Neutrophil (primary cell): ENCODE measurements around the gene PGM3.

ENCODE experiments used
- H3K27ac ChIP-seq: fragments of 200-600 bp; sonication (generic); 2 replicates; pipeline ENCODE4 v1.5.1; 2016; ENCODE audit warnings: mild to moderate bottlenecking, moderate library complexity
- H3K27me3 ChIP-seq: fragments of 200-600 bp; sonication (generic); 2 replicates; pipeline ENCODE4 v1.6.0; 2016; ENCODE audit warnings: mild to moderate bottlenecking
- H3K36me3 ChIP-seq: fragments of 200-600 bp; sonication (generic); 2 replicates; pipeline ENCODE4 v1.5.1; 2017
- H3K4me1 ChIP-seq, 2 experiments: fragments of 200-600 bp in 1 of 2; sonication (generic) in 1 of 2; 1 replicate in 1 of 2; 2 replicates in 1 of 2; pipeline versions ENCODE4 v1.5.1 to v1.6.1; 2013 to 2016; ENCODE audit warnings: low read depth in 1 of 2, low read length in 1 of 2, mild to moderate bottlenecking in 1 of 2, moderate library complexity in 1 of 2; ENCODE audit not compliant: control insufficient read depth in 1 of 2, insufficient read depth in 1 of 2
- H3K4me3 ChIP-seq, 2 experiments: fragments of 200-600 bp in 1 of 2; sonication (generic) in 1 of 2; 1 replicate in 1 of 2; 2 replicates in 1 of 2; pipeline ENCODE4 v1.5.1; 2013 to 2016; ENCODE audit warnings: low read depth in 1 of 2, low read length in 1 of 2, mild to moderate bottlenecking in 1 of 2, moderate library complexity in 1 of 2
- H3K9me3 ChIP-seq: fragments of 200-600 bp; sonication (generic); 2 replicates; pipeline ENCODE4 v1.5.1; 2016
- CTCF ChIP-seq: fragments of 200-600 bp; sonication (generic); IDR thresholded peaks from 2 replicates; pipeline ENCODE4 v1.5.1; 2016; ENCODE audit warnings: antibody characterized with exemption

Gene PGM3

GRCh38 chr6:83180426-83180950 lies 12.6 kb downstream of the PGM3 start:
- Histone ChIP-seq H3K9me3 (no peaks in the 10 kb centered on the region), H3K27ac (no peak overlapping the region), H3K36me3 (peaks cover 60% of the 10 kb centered on the region), H3K4me1 (no peaks in the 10 kb centered on the region), H3K27me3 (no peaks in the 10 kb centered on the region), H3K4me3 (no peak overlapping the region)
- TF ChIP-seq CTCF = no peak

GRCh38 chr6:83176246-83176645 lies 16.8 kb downstream of the PGM3 start:
- H3K36me3 ChIP-seq = peaks cover 76% of the 10 kb centered on the region

DNA sequence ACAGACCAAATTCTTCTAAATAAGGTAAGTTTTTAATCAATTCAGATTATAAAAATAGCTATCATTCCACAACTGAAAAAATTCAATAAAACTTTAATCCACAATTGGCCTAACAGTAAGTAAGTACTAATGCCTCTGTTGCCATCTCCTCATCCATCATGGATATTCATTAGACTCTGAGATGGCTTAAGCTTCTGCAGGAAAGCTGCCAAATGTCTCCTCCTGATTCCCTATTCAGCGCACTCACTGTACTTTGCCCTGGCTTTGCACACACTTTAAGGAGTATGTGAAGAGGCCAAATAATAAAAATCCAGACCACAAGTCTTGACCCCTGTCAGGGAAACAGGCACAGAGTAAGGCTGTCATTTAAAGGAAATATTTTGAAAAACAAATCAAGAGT lies 23.6 kb downstream of the PGM3 start:
- TF ChIP-seq CTCF = no peak
- no peak overlapping the region for H3K27ac ChIP-seq
- H3K36me3 ChIP-seq = peaks cover 94% of the 10 kb centered on the region
- H3K4me3 ChIP-seq = no peak overlapping the region
- no peaks in the 10 kb centered on the region for H3K27me3 ChIP-seq
- H3K4me1 ChIP-seq = no peaks in the 10 kb centered on the region
- no peaks in the 10 kb centered on the region for H3K9me3 ChIP-seq

More at GRCh38 chr6:83176246-83176645, 16.8 kb downstream of the PGM3 start:
- no peak overlapping the region for H3K27ac ChIP-seq
- TF ChIP-seq CTCF = no peak
- no peaks in the 10 kb centered on the region for H3K4me1 ChIP-seq
- H3K9me3 ChIP-seq = no peaks in the 10 kb centered on the region
- H3K27me3 ChIP-seq = no peaks in the 10 kb centered on the region
- no peak overlapping the region for H3K4me3 ChIP-seq

DNA sequence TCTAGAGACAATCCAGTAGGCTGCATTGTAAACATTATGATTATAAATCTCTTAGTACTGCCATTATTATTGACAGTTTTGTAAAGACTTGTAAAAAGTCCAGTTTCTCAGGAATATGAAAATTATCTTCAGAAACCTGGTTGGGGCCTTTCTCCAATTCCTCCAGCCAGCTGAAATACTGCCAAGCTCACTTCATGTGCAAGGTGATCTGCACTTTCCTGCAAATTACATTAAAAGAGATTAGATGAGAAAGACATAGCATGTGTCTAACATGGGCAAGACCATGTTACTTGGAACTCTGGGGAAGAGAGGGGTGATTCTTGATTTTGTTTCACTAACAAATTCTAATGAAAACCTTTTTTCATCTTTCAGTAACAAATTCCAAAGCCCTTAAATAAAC lies 24.0 kb downstream of the PGM3 start:
- no peak overlapping the region for H3K4me3 ChIP-seq
- no peaks in the 10 kb centered on the region for H3K4me1 ChIP-seq
- H3K36me3 ChIP-seq = peaks cover 92% of the 10 kb centered on the region
- no peak overlapping the region for H3K27ac ChIP-seq
- H3K27me3 ChIP-seq = no peaks in the 10 kb centered on the region
- H3K9me3 ChIP-seq = no peaks in the 10 kb centered on the region
- TF ChIP-seq CTCF = no peak

DNA sequence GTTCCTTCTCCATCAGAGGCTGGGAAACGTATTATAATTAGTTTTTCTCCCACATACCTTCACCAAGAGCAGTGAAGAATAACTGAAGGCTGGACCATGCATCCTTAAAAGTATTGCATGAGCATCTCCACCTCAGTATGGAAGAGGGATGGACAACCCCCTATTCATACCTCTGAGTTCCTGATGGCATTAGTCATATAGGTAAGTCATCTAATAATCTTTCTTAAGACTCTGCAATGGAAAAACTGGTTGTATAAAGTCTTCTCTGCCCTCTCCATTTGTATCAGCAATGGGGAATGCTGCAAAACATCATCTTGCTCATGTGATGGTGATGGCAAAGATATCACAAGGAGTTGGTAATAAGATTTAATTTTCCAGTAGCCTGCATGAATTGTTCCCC lies 24.5 kb downstream of the PGM3 start:
- Histone ChIP-seq H3K27ac (no peak overlapping the region), H3K36me3 (peaks cover 89% of the 10 kb centered on the region)

More for the DNA sequence above, 24.5 kb downstream of the PGM3 start:
- Histone ChIP-seq H3K4me3 (no peak overlapping the region), H3K9me3 (no peaks in the 10 kb centered on the region), H3K4me1 (no peaks in the 10 kb centered on the region), H3K27me3 (no peaks in the 10 kb centered on the region)
- TF ChIP-seq CTCF = no peak
